Central memory CD8-positive, alpha-beta T cell (primary cell): ENCODE results near the gene KAT2A.

Experiments
- ATAC-seq: fragments of 150-1000 bp; cut with Tn5 transposase; replicated peaks from 2 replicates; pipeline ENCODE4 v1.10.0; 2022; ENCODE audit warnings: mild to moderate bottlenecking, moderate FRiP score, moderate number of reproducible peaks; ENCODE audit not compliant: poor library complexity, severe bottlenecking; ENCODE audit errors: extremely low read depth
- DNase-seq, 2 donors: peaks; one replicate each; pipeline ENCODE4 v3.0.0; 2021; ENCODE audit warnings: low spot score in 2 of 2
- H3K27ac Mint-ChIP-seq: one replicate; pipeline ENCODE4 v1.8.0; 2022; ENCODE audit warnings: low read depth, mild to moderate bottlenecking, moderate library complexity, mixed read lengths
- H3K27me3 Mint-ChIP-seq: one replicate; pipeline ENCODE4 v1.8.0; 2022; ENCODE audit warnings: mixed read lengths
- H3K36me3 Mint-ChIP-seq: one replicate; pipeline ENCODE4 v1.8.0; 2022; ENCODE audit warnings: mild to moderate bottlenecking, moderate library complexity, mixed read lengths; ENCODE audit not compliant: insufficient read depth
- H3K4me1 Mint-ChIP-seq: one replicate; pipeline ENCODE4 v1.8.0; 2022; ENCODE audit warnings: mixed read lengths
- H3K4me3 Mint-ChIP-seq: one replicate; pipeline ENCODE4 v1.8.0; 2022; ENCODE audit warnings: mild to moderate bottlenecking, moderate library complexity, mixed read lengths
- H3K9me3 Mint-ChIP-seq: one replicate; pipeline ENCODE4 v1.8.0; 2022; ENCODE audit warnings: mixed read lengths

KAT2A gene

DNA sequence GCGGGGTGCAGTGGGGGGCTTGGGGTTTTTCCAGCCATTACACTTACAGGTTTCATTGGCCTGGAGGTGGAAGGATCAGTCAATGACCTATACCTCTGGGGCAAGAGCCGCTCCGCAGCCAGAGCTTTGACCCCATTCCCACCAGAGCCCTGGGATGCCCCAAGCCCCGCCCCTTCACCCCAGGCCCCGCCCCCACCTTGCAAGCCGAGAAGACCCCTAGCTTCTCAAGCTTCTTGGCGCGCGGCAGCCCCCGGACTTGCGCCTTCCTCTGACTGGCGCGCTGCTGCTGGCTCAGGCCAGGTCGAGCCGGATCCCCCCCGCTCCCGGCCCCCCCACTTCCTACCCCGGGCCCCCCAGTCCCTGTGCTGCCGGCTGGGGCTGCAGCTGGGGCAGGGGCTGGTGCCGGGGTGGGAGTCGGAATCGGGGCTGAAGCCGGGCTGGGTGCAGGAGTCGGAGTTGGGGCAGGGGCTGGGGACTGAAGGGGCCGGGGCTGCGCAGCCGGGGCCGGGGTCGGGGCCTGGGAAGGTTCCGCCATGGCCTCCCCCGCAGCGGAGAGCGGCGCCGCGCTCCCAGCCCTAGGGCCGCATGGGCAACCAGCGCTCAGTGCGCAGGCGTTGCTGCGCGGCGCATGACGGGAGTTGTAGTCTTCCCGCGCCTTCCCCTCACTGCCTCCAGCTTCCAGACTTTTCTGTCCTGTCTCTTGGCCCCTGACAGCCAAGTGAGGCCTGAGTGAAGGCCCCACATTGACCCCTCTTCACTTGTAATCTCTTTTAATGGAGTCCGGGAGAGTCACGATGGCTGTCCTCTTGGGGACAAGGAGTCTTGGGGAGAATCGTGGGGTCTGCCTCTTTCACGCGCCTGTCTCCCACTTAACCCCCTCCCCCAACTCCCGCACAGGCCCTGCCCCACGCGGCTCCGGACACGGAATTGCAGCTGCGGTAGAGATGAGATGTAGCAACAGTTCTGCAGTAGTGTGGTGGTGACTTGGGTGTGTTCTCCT is at the start of gene KAT2A:
Gene KAT2A (minus strand): TSS at position 598 of the 1,000 bp plus-strand sequence. CDS start 63 bp downstream, at position 535.
- H3K36me3 Mint-ChIP-seq, result peaks cover 22% of the 10 kb centered on the region

DNA sequence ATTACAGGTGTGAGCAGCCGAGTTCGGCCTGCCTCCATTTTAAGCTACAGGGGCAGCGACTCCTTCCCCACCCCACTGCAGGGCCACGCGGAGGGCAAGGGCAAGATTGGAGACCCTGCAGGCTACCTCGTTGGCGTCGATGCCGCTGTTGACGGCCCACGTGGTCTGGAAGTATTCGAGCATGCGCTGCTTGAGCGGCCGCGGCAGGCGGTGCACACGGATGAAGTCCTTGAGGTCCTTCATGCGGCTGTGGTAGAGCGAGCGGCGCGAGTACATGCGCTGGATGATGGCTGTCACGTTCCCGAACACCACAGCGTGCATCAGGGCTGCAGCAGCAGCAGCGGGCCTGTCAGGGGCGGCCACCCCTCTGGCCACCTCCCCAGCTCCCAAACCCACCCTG is 48.2 kb upstream of the KAT2A start:
- Mint-ChIP-seq H3K4me1 (no peaks in the 10 kb centered on the region), H3K27ac (no peak overlapping the region), H3K9me3 (no peaks in the 10 kb centered on the region), H3K4me3 (no peak overlapping the region), H3K36me3 (no peaks in the 10 kb centered on the region), H3K27me3 (no peaks in the 10 kb centered on the region)
- ATAC-seq (no peak), DNase-seq (no peak)

More for the DNA sequence above, at the start of gene KAT2A:
- Mint-ChIP-seq H3K9me3 (no peaks in the 10 kb centered on the region), H3K4me1 (peaks cover 27% of the 10 kb centered on the region), H3K27me3 (no peaks in the 10 kb centered on the region), H3K4me3 (peak within 1 kb of the TSS; percentile 74), H3K27ac (peak within 1 kb of the TSS; percentile 73)
- DNase-seq (peak; percentile 53 to 61), ATAC-seq (peak; percentile 82)

DNA sequence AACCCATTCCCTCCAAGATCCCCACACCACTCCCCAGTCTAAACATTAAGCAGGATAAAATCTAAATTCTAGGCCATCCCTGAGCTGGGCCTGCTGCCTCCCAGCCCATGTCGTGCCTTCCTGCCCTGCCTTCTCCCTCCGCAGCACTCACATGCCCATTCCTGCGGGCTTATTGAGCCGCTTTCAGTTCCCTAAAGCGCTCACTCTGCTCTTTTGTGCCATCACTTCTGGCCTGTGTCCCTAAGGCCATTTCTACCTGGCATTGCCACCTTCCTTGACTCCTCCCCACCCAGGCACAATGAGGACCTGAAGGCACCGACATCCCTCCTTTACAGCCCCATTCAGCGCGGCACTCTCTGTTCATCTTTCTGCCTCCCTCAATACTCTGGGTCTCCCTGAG is 46.6 kb upstream of the KAT2A start:
- H3K27ac Mint-ChIP-seq, result peak overlapping the region; percentile 54
- H3K36me3 Mint-ChIP-seq, result no peaks in the 10 kb centered on the region
- H3K4me3 Mint-ChIP-seq, result no peak overlapping the region
- H3K9me3 Mint-ChIP-seq, result no peaks in the 10 kb centered on the region
- H3K27me3 Mint-ChIP-seq, result no peaks in the 10 kb centered on the region
- ATAC-seq (no peak), DNase-seq (no peak)
- H3K4me1 Mint-ChIP-seq, result no peaks in the 10 kb centered on the region

DNA sequence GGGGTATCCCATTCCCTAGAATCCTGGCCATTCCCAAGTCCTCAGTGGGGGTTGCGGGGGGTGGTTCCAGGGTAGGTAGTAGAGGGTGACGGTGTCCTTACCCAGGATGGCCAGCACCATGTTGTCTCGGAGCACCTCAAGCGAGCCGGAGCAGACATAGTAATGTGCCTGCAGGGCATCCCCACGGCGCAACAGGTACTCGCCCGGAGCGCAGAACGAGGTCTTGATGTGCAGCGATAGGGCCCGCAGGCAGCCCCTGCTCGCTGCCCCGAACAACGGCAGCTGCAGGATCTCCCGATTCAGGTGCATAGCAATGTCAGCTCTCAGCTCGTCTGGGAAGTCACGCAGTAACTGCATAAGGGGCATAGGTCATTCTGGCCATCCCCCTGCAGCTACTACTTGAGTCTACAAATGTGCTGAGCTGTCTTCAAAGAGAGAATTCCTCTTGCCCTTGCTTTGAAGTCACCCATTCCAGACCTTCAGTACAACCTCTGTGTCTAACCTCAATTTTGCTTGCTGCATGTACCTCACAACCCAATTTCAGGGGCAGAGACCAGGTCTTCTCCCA is 45.1 kb upstream of the KAT2A start:
- no peaks in the 10 kb centered on the region for H3K36me3 Mint-ChIP-seq
- DNase-seq, result no peak
- no peaks in the 10 kb centered on the region for H3K4me1 Mint-ChIP-seq
- no peak overlapping the region for H3K27ac Mint-ChIP-seq
- H3K9me3 Mint-ChIP-seq, result no peaks in the 10 kb centered on the region
- H3K4me3 Mint-ChIP-seq, result no peak overlapping the region
- ATAC-seq, result no peak
- no peaks in the 10 kb centered on the region for H3K27me3 Mint-ChIP-seq

DNA sequence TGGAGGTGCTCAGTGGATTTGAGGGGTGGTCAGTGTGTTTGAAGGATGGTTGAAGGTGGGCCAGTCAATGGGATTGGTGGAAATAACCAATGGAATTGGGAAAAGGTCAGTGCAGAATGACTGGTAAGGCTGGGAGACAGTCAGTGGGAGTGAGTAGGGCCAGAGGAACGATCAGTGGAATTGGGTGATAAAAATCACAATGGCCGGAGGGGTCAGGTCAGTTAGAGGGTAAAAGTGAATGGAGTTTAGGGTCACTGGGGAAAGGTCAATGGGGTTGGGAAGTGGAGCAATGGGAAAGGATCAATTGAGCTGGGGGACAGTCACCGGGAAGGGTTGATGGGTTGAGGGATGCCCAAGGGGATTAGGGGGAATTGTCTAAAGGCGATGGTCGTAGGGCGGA is 44.6 kb upstream of the KAT2A start:
- ATAC-seq (no peak), DNase-seq (no peak)
- H3K27ac Mint-ChIP-seq, result no peak overlapping the region
- no peaks in the 10 kb centered on the region for H3K9me3 Mint-ChIP-seq
- H3K4me3 Mint-ChIP-seq, result no peak overlapping the region
- H3K4me1 Mint-ChIP-seq, result no peaks in the 10 kb centered on the region
- no peaks in the 10 kb centered on the region for H3K27me3 Mint-ChIP-seq
- H3K36me3 Mint-ChIP-seq, result no peaks in the 10 kb centered on the region

DNA sequence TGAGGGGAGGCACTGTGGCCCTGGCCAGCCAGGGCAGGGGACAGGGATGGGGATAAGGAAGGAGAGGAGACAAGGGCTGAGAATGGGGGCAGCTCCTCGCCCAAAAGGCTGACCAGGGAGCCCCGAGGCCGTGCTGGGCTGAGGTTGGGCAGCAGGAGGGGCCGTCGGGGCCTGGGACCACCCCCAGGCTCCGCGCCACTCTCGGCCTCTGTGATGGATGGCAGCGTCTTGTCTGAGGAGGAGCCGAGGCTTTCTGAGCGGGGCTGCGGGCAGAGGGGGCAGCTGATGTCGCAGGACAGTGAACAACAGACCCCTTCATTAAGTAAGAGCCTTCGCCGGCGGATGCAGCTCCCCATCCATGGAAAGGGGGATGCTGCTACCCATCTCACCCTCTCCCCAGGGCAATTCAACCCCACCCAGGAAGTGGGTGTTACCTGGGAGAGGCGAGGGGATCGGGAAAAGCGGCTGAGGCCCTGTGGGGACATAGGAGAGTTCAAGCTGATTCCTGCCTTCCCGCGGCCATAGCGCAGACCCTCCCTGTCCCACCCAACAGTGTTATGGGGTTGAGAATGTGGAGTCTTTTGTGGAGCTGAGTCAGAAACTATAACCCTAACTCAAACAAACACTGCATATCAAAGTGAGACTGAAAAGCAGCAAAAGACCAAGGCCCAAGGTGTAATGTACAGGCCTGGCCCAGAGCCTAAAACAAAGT is 42.7 kb upstream of the KAT2A start:
- DNase-seq, result no peak
- Mint-ChIP-seq H3K4me1 (no peaks in the 10 kb centered on the region), H3K36me3 (no peaks in the 10 kb centered on the region), H3K9me3 (no peaks in the 10 kb centered on the region), H3K4me3 (no peak overlapping the region), H3K27me3 (no peaks in the 10 kb centered on the region), H3K27ac (no peak overlapping the region)
- no peak for ATAC-seq

DNA sequence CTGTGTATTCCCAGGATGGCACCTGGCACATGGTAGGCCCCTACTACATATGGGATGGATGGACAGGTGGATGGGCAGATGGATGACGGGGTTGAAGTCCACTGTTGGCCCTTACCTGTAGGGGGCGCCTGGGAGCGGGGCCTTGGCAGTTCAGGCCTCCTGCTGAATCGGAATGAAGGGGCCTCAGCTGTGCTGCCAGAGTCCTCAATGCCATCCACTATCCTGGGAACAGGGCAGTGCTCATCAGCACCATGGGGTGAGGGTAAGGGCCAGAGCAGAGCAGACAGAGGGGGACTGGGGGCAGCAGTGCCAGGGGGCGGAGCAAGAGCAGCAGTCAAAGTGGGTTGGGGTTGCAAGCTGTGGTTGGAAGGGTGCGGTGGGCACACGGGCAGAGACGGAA is 41.9 kb upstream of the KAT2A start:
- Mint-ChIP-seq H3K4me1 (no peaks in the 10 kb centered on the region), H3K36me3 (no peaks in the 10 kb centered on the region), H3K4me3 (no peak overlapping the region), H3K27me3 (no peaks in the 10 kb centered on the region), H3K27ac (peak overlapping the region; percentile 6), H3K9me3 (no peaks in the 10 kb centered on the region)
- ATAC-seq (no peak), DNase-seq (no peak)

DNA sequence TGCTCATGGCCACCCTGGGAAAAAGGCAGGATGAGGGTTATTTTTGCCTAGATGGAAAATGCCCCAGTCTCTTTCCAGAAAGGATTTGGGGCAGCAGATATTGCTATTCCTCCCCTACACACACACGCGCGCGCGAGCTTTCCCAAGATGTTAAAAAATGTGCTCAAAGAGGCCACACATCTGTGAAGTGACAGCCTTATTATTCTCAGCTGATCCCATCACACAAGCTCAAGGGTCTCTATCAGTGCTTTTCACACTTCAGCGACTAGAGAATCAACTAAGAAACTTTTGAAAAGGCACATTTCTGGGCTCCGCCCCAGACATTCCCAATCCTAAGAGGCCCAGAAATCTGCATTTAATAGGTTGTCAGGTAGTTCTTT is 39.4 kb upstream of the KAT2A start:
- no peaks in the 10 kb centered on the region for H3K9me3 Mint-ChIP-seq
- peaks cover 3% of the 10 kb centered on the region for H3K36me3 Mint-ChIP-seq
- DNase-seq (no peak), ATAC-seq (no peak)
- H3K27me3 Mint-ChIP-seq, result no peaks in the 10 kb centered on the region
- no peaks in the 10 kb centered on the region for H3K4me1 Mint-ChIP-seq
- H3K27ac Mint-ChIP-seq, result no peak overlapping the region
- no peak overlapping the region for H3K4me3 Mint-ChIP-seq

DNA sequence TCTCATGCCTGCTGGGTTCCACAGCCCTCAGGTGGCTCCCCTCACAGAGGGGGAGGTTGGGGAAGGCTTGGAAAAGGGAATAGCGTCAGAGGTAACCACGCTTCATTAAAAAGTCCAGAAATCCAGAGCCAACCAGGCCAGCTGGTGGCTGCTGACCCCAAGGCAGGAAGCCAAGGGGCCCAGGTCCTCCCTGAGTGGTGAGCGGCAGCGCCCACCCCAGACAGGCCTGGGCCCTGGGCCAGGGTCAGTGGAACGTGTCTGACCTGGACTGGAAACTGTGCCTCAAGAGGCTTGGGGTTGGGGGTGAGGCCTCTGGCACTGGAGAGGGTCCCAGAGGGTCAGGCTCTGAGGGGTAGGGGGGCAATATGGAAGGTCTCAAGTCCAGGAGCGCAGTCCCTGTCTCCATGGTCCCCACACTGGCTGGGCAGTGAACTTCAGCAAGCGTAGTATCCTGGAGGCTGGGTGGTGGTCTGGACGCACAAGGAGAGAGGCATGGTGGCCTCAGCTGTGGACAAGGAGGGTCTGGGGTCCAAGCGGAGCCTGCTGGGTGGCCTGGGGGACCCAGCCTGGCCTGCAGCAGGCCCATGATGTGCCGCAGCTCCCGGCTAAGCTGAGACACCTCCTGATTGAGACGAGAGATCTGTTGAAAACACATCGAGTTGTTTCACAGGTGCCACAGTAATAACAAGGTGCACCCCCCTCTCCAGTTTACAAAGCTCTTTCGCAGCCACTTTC is 38.8 kb upstream of the KAT2A start:
- peaks cover 2% of the 10 kb centered on the region for H3K4me1 Mint-ChIP-seq
- no peak overlapping the region for H3K27ac Mint-ChIP-seq
- no peaks in the 10 kb centered on the region for H3K9me3 Mint-ChIP-seq
- DNase-seq, result no peak
- H3K27me3 Mint-ChIP-seq, result no peaks in the 10 kb centered on the region
- peaks cover 6% of the 10 kb centered on the region for H3K36me3 Mint-ChIP-seq
- ATAC-seq, result no peak
- H3K4me3 Mint-ChIP-seq, result no peak overlapping the region

DNA sequence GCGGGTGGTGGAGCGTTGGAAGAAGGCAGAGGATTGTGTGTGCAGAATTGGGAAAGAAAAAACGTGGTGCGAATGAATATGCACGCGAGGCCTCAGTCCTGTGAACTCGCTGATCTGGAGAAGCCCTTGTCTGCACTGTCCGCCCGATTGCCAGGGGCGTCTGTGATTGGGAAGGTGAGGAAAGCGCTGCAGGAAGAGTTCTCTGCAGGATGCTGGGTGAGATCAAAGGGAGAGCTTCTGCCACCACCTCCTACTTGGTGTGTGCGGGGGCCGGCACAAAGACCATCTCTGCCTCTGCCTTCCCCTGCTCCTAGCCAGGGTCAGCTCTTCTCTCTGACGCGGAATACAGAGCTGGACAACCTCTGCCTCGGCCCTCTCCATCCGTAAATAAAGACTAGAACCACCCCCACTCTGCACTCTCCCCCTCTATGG is 34.5 kb upstream of the KAT2A start:
- H3K9me3 Mint-ChIP-seq, result no peaks in the 10 kb centered on the region
- peaks cover 22% of the 10 kb centered on the region for H3K36me3 Mint-ChIP-seq
- H3K4me3 Mint-ChIP-seq, result peak overlapping the region; percentile 96
- H3K4me1 Mint-ChIP-seq, result peaks cover 34% of the 10 kb centered on the region
- no peak overlapping the region for H3K27ac Mint-ChIP-seq
- ATAC-seq (no peak), DNase-seq (no peak)
- no peaks in the 10 kb centered on the region for H3K27me3 Mint-ChIP-seq

DNA sequence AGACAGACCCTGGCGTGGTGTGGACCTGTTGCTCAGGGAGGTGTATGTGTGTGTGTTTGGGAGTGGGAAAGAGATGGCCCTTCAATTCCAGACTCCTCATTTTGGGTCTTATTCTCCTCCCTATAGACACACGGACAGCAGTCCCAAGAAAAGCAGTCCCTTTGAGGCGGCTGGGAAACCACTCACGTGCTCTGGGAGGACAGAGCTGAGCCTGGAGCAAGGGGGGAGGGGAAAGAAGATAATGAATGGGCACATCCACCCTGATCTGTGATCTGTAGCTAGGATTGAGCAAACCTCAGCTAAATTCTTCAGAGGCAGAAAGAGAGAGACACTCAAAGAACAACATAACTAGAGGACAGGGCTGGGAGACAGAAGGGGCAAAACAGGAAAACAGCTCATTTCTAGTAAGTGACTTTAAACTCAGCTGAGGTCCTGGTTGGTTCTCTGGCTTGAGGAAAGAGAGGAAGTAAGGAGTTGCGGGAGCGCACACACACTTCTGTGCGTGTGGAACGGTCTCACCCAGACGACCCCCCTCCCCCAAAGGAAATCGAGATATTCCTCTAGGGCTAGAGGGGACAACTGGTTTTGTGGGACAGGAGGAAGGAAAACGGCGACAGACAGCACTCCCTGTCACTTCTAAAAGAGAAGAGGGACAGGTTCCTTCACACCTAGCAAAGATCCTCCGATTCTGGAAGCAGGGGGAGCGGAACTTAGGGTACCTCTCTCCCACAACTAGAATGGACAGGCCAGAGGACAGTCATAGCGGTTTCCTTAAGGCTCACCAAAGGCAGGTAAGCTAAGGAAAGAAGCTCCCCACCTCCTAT is 33.0 kb upstream of the KAT2A start:
- peak overlapping the region; percentile 97 for H3K27ac Mint-ChIP-seq
- no peaks in the 10 kb centered on the region for H3K27me3 Mint-ChIP-seq
- ATAC-seq, result no peak
- no peaks in the 10 kb centered on the region for H3K9me3 Mint-ChIP-seq
- peaks cover 34% of the 10 kb centered on the region for H3K4me1 Mint-ChIP-seq
- DNase-seq, result no peak
- H3K36me3 Mint-ChIP-seq, result peaks cover 25% of the 10 kb centered on the region
- H3K4me3 Mint-ChIP-seq, result peak overlapping the region; percentile 96
